ENCODE data around the gene HECTD4.
A peak's percentile ranks its signal among the peaks of the same experiment; 100 is the strongest.

Gene HECTD4

DNA sequence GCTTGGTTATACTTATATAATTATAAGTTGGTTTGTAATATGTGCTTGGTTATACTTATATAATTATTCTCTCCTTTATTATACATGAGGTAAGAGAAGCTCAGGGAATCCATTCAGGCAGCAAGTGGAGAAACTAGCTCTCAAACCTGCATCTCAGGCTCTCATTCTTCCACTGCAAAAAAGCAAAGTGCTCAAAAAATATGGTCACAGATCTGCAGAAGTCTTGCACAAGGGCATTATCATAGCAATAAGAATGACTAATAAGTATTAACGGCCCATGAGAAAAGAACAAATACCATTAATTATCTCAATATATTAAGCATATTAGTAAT is 257.3 kb downstream of the HECTD4 start:
- no peak overlapping the region for H3K23ac ChIP-seq (ENCODE audit: low read depth, low read length, poor library complexity)
- no peak overlapping the region for H3K9ac ChIP-seq (ENCODE audit: low read depth, low read length, poor library complexity)
- no peak overlapping the region for H2BK12ac ChIP-seq (ENCODE audit: low read length)
- H3K4ac ChIP-seq (ENCODE audit: low read length), result no peak overlapping the region
- H2BK15ac ChIP-seq (ENCODE audit: low read length), result no peak overlapping the region
- H3K14ac ChIP-seq (ENCODE audit: low read length), result no peak overlapping the region
- H2BK5ac ChIP-seq (ENCODE audit: low read length), result no peak overlapping the region
- no peaks in the 10 kb centered on the region for H3K9me3 ChIP-seq (replicated peaks in 1 of 2; ENCODE audit: control insufficient read depth in 2 of 2, insufficient read depth in 1 of 2, low read depth in 1 of 2, low read length in 2 of 2)
- H3K18ac ChIP-seq (ENCODE audit: low read length), result no peak overlapping the region
- H2BK120ac ChIP-seq (ENCODE audit: low read depth, low read length), result no peak overlapping the region
- no peak overlapping the region for H3K4me2 ChIP-seq (ENCODE audit: insufficient read depth, low read length, poor library complexity, severe bottlenecking)
- WGBS, 2 donors (ENCODE audit: extremely low coverage in 2 of 2, insufficient read length in 2 of 2, insufficient replicate concordance in 1 of 2), result no CpG with 5 or more reads among the region's 1 CpG
- H4K8ac ChIP-seq (ENCODE audit: low read depth, low read length), result no peak overlapping the region
- peak overlapping the region in 1 of 2 donors; percentile 77 for H3K4me3 ChIP-seq (ENCODE audit: low read length in 2 of 2)
- no peak for DNase-seq (ENCODE audit: low spot score)
- no peak overlapping the region for H4K91ac ChIP-seq (ENCODE audit: low read depth, low read length, poor library complexity)
- H3K27ac ChIP-seq (replicated peaks; ENCODE audit: low read length), result no peak overlapping the region
- H2AFZ ChIP-seq (ENCODE audit: low read length), result peak overlapping the region; percentile 26
- H3K79me1 ChIP-seq (ENCODE audit: low read depth, low read length), result no peaks in the 10 kb centered on the region
- no peaks in the 10 kb centered on the region for H3K36me3 ChIP-seq (replicated peaks in 1 of 2; ENCODE audit: control insufficient read depth in 2 of 2, insufficient read depth in 2 of 2, low read length in 2 of 2)
- H3K27me3 ChIP-seq (ENCODE audit: control insufficient read depth in 3 of 3, insufficient read depth in 3 of 3, low read depth in 1 of 3, low read length in 3 of 3), result no peaks in the 10 kb centered on the region
- H3K4me1 ChIP-seq (ENCODE audit: control insufficient read depth in 2 of 2, insufficient read depth in 1 of 2, low read depth in 1 of 2, low read length in 2 of 2), result peaks cover 5 to 9% of the 10 kb centered on the region in 2 donors
- no peak overlapping the region for H2AK5ac ChIP-seq (ENCODE audit: low read depth, low read length)

DNA sequence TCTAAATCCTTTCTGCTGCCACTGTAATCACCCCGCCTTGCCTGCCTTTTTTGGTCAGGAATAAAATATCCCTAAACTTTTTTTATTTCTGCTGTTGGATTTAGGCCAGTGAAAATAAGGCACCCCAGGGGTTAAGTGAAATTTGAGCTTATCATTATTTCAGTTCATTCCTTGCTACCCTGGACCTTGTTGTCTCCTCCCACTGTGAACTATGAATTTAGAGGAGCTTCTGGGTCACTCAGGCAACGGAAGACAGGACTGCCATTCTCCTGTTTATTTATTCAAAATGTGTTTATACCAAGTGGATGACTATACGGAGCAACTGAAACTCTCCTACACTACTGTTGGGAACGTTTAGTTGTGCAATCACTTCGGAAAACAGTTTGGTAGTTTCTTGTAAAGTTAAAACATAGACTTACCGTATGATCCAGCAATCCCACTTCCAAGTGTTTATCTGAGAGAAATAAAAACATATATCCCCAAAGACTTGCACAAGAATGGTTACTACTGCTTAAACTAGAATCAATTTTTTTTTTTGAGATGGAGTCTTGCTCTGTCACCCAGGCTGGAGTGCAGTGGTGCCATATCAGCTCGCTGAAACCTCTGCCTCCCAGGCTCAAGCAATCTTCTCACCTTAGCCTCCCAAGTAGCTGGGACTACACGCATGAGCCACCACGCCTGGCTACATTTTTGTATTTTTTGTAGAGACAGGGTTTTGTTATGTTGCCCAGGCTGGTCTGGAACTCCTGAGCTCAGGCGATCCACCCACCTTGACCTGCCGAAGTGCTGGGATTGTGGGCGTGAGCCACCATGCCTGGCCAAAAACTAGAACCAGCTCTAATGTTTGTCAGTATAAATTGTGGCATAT is 259.2 kb downstream of the HECTD4 start:
- peak overlapping the region; percentile 60 for H2AFZ ChIP-seq (ENCODE audit: low read length)
- DNase-seq (ENCODE audit: low spot score), result no peak
- no peak overlapping the region for H2BK120ac ChIP-seq (ENCODE audit: low read depth, low read length)
- H2AK5ac ChIP-seq (ENCODE audit: low read depth, low read length), result no peak overlapping the region
- H3K27me3 ChIP-seq (ENCODE audit: control insufficient read depth in 3 of 3, insufficient read depth in 3 of 3, low read depth in 1 of 3, low read length in 3 of 3), result no peaks in the 10 kb centered on the region
- no peak overlapping the region for H3K14ac ChIP-seq (ENCODE audit: low read length)
- H3K36me3 ChIP-seq (replicated peaks in 1 of 2; ENCODE audit: control insufficient read depth in 2 of 2, insufficient read depth in 2 of 2, low read length in 2 of 2), result no peaks in the 10 kb centered on the region
- no peak overlapping the region for H4K8ac ChIP-seq (ENCODE audit: low read depth, low read length)
- H2BK15ac ChIP-seq (ENCODE audit: low read length), result no peak overlapping the region
- no peak overlapping the region for H3K23ac ChIP-seq (ENCODE audit: low read depth, low read length, poor library complexity)
- H3K4ac ChIP-seq (ENCODE audit: low read length), result no peak overlapping the region
- peaks cover 5 to 9% of the 10 kb centered on the region in 2 donors for H3K4me1 ChIP-seq (ENCODE audit: control insufficient read depth in 2 of 2, insufficient read depth in 1 of 2, low read depth in 1 of 2, low read length in 2 of 2)
- H3K4me2 ChIP-seq (ENCODE audit: insufficient read depth, low read length, poor library complexity, severe bottlenecking), result no peak overlapping the region
- no peak overlapping the region for H3K27ac ChIP-seq (replicated peaks; ENCODE audit: low read length)
- no peak overlapping the region for H3K18ac ChIP-seq (ENCODE audit: low read length)
- no peak overlapping the region for H3K9ac ChIP-seq (ENCODE audit: low read depth, low read length, poor library complexity)
- H3K4me3 ChIP-seq (ENCODE audit: low read length in 2 of 2), result no peak overlapping the region
- H2BK5ac ChIP-seq (ENCODE audit: low read length), result no peak overlapping the region
- H4K91ac ChIP-seq (ENCODE audit: low read depth, low read length, poor library complexity), result no peak overlapping the region
- H2BK12ac ChIP-seq (ENCODE audit: low read length), result no peak overlapping the region
- H3K9me3 ChIP-seq (replicated peaks in 1 of 2; ENCODE audit: control insufficient read depth in 2 of 2, insufficient read depth in 1 of 2, low read depth in 1 of 2, low read length in 2 of 2), result no peaks in the 10 kb centered on the region
- no peaks in the 10 kb centered on the region for H3K79me1 ChIP-seq (ENCODE audit: low read depth, low read length)
- WGBS, 2 donors (ENCODE audit: extremely low coverage in 2 of 2, insufficient read length in 2 of 2, insufficient replicate concordance in 1 of 2), result no CpG with 5 or more reads among the region's 12 CpGs

DNA sequence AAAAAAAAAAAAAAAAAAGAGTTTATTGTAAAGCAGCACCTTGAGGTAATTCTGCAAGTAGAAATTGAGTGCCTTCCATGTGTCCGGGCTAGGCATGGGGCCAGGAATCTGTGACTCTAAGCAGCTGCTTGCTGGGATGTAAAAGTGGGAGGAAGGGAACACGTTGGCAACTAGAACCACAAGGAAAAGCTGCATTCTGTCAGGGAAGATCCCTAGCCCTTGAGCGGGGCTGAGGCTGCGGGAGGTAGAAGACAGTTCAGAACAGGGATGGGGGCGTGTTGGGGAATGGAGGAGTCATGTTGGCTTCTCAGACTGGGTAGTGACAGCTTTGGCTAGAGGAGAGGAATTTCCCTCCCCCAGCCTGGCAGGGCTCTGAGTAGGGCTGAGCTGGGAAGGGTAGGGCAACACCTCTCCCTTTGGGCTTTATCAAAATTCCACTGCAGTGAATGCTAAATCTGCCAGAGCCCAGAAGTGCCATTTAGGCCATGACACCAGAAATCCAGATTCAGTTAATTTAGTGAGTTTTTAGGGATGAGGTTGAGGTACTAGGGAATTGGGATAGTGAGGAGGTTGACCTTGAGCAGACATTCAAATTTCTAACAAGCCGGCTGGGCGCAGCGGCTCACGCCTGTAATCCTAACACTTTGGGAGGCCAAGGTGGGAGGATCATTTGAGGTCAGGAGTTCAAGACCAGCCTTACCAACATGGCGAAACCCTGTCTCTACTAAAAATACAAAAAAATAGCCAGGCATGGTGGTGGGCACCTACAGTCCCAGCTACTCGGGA is 260.3 kb downstream of the HECTD4 start:
- Histone ChIP-seq H2BK5ac (ENCODE audit: low read length) (no peak overlapping the region), H3K18ac (ENCODE audit: low read length) (no peak overlapping the region), H2BK12ac (ENCODE audit: low read length) (no peak overlapping the region), H2BK15ac (ENCODE audit: low read length) (no peak overlapping the region), H3K36me3 (replicated peaks in 1 of 2; ENCODE audit: control insufficient read depth in 2 of 2, insufficient read depth in 2 of 2, low read length in 2 of 2) (no peaks in the 10 kb centered on the region), H2AFZ (ENCODE audit: low read length) (no peak overlapping the region), H3K27me3 (ENCODE audit: control insufficient read depth in 3 of 3, insufficient read depth in 3 of 3, low read depth in 1 of 3, low read length in 3 of 3) (no peaks in the 10 kb centered on the region), H3K4ac (ENCODE audit: low read length) (no peak overlapping the region), H2BK120ac (ENCODE audit: low read depth, low read length) (no peak overlapping the region), H2AK5ac (ENCODE audit: low read depth, low read length) (no peak overlapping the region), H3K79me1 (ENCODE audit: low read depth, low read length) (no peaks in the 10 kb centered on the region), H3K9ac (ENCODE audit: low read depth, low read length, poor library complexity) (no peak overlapping the region), H3K23ac (ENCODE audit: low read depth, low read length, poor library complexity) (no peak overlapping the region), H3K27ac (replicated peaks; ENCODE audit: low read length) (no peak overlapping the region), H4K91ac (ENCODE audit: low read depth, low read length, poor library complexity) (no peak overlapping the region), H3K4me1 (ENCODE audit: control insufficient read depth in 2 of 2, insufficient read depth in 1 of 2, low read depth in 1 of 2, low read length in 2 of 2) (peaks cover 5 to 10% of the 10 kb centered on the region in 2 donors), H3K9me3 (replicated peaks in 1 of 2; ENCODE audit: control insufficient read depth in 2 of 2, insufficient read depth in 1 of 2, low read depth in 1 of 2, low read length in 2 of 2) (no peaks in the 10 kb centered on the region), H3K4me3 (ENCODE audit: low read length in 2 of 2) (no peak overlapping the region), H4K8ac (ENCODE audit: low read depth, low read length) (no peak overlapping the region), H3K14ac (ENCODE audit: low read length) (no peak overlapping the region), H3K4me2 (ENCODE audit: insufficient read depth, low read length, poor library complexity, severe bottlenecking) (no peak overlapping the region)
- no CpG with 5 or more reads among the region's 11 CpGs for WGBS, 2 donors (ENCODE audit: extremely low coverage in 2 of 2, insufficient read length in 2 of 2, insufficient replicate concordance in 1 of 2)
- no peak for DNase-seq (ENCODE audit: low spot score)

DNA sequence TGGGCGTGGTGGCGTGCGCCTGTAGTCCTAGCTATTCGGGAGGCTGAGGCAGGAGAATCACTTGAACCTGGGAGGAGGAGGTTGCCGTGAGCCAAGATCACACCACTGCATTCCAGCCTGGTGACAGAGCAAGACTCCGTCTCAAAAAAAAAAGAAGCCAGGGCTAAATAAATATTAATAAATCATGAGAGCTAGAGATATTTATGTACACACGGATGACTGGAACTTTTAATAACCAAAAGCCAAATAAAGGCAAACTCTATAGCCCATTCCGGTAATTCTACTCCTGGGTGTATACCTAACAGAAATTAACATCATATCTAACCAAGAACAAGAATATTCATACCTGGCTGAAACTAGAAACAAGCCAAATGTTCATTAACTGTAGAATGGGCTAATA is 264.5 kb downstream of the HECTD4 start:
- Histone ChIP-seq H3K27me3 (ENCODE audit: control insufficient read depth in 3 of 3, insufficient read depth in 3 of 3, low read depth in 1 of 3, low read length in 3 of 3) (no peaks in the 10 kb centered on the region), H3K4ac (ENCODE audit: low read length) (no peak overlapping the region), H3K9ac (ENCODE audit: low read depth, low read length, poor library complexity) (no peak overlapping the region), H2BK12ac (ENCODE audit: low read length) (no peak overlapping the region), H3K4me1 (ENCODE audit: control insufficient read depth in 2 of 2, insufficient read depth in 1 of 2, low read depth in 1 of 2, low read length in 2 of 2) (peaks cover 6 to 10% of the 10 kb centered on the region in 2 donors), H2BK5ac (ENCODE audit: low read length) (no peak overlapping the region), H3K4me2 (ENCODE audit: insufficient read depth, low read length, poor library complexity, severe bottlenecking) (no peak overlapping the region), H3K14ac (ENCODE audit: low read length) (no peak overlapping the region), H4K8ac (ENCODE audit: low read depth, low read length) (no peak overlapping the region), H3K36me3 (replicated peaks in 1 of 2; ENCODE audit: control insufficient read depth in 2 of 2, insufficient read depth in 2 of 2, low read length in 2 of 2) (no peaks in the 10 kb centered on the region), H3K23ac (ENCODE audit: low read depth, low read length, poor library complexity) (no peak overlapping the region), H2BK120ac (ENCODE audit: low read depth, low read length) (no peak overlapping the region), H3K4me3 (ENCODE audit: low read length in 2 of 2) (no peak overlapping the region), H2BK15ac (ENCODE audit: low read length) (no peak overlapping the region), H3K27ac (replicated peaks; ENCODE audit: low read length) (no peak overlapping the region), H3K79me1 (ENCODE audit: low read depth, low read length) (peaks cover 1% of the 10 kb centered on the region), H3K9me3 (replicated peaks in 1 of 2; ENCODE audit: control insufficient read depth in 2 of 2, insufficient read depth in 1 of 2, low read depth in 1 of 2, low read length in 2 of 2) (no peaks in the 10 kb centered on the region), H3K18ac (ENCODE audit: low read length) (no peak overlapping the region), H2AFZ (ENCODE audit: low read length) (no peak overlapping the region), H4K91ac (ENCODE audit: low read depth, low read length, poor library complexity) (no peak overlapping the region), H2AK5ac (ENCODE audit: low read depth, low read length) (no peak overlapping the region)
- no peak for DNase-seq (ENCODE audit: low spot score)
- no CpG with 5 or more reads among the region's 8 CpGs for WGBS, 2 donors (ENCODE audit: extremely low coverage in 2 of 2, insufficient read length in 2 of 2, insufficient replicate concordance in 1 of 2)

Data from neuronal stem cell (in vitro differentiated cells).